Naive B cell (primary cell): ENCODE measurements around the gene ZNF516. TPM values are rescaled to one million over a fixed set of nuclear protein-coding genes. Genes with fewer than 3 reads are reported as not detected.
A peak's percentile ranks its signal among the peaks of the same experiment; 100 is the strongest.

Experiments used
- ATAC-seq, 2 donors: fragments of 150-1000 bp; cut with Tn5 transposase; 2 replicates each; pipeline ENCODE4 v1.10.0; 2021; ENCODE audit warnings: low read depth in 2 of 2, mild to moderate bottlenecking in 2 of 2, moderate library complexity in 2 of 2
- DNase-seq: peaks from one replicate; pipeline ENCODE4 v3.0.0; 2022
- H3K27ac Mint-ChIP-seq, 6 donors: one replicate each; pipeline ENCODE4 v1.8.0; 2020 to 2022; ENCODE audit warnings: mild to moderate bottlenecking in 6 of 6, mixed read lengths in 6 of 6, moderate library complexity in 5 of 6, inconsistent platforms in 2 of 6
- H3K27me3 Mint-ChIP-seq, 3 donors: one replicate each; pipeline ENCODE4 v1.8.0; 2021 to 2022; ENCODE audit warnings: mixed read lengths in 3 of 3, mild to moderate bottlenecking in 1 of 3
- H3K36me3 Mint-ChIP-seq, 2 donors: one replicate each; pipeline ENCODE4 v1.8.0; 2020 to 2022; ENCODE audit warnings: mixed read lengths in 2 of 2, inconsistent platforms in 1 of 2, mild to moderate bottlenecking in 1 of 2
- H3K4me1 Mint-ChIP-seq, 3 donors: one replicate each; pipeline ENCODE4 v1.8.0; 2020 to 2022; ENCODE audit warnings: mixed read lengths in 3 of 3, inconsistent platforms in 1 of 3, mild to moderate bottlenecking in 1 of 3, moderate library complexity in 1 of 3
- H3K4me3 Mint-ChIP-seq, 8 donors: one replicate each; pipeline ENCODE4 v1.8.0; 2020 to 2022; ENCODE audit warnings: mild to moderate bottlenecking in 8 of 8, mixed read lengths in 8 of 8, moderate library complexity in 8 of 8, inconsistent platforms in 2 of 8
- H3K9me3 Mint-ChIP-seq, 7 donors: one replicate each; pipeline ENCODE4 v1.8.0; 2020 to 2022; ENCODE audit warnings: mixed read lengths in 7 of 7, mild to moderate bottlenecking in 5 of 7, inconsistent platforms in 2 of 7, moderate library complexity in 1 of 7
- polyA plus RNA-seq, 6 donors: library from polyadenylated mRNA; unstranded; fragments of 300-500 nt; fragmentation: Illumina TruSeq; gene quantifications; one replicate each; pipeline ENCODE4 v1.2.3, GENCODE V29; 2021; ENCODE audit warnings: low read depth in 6 of 6

ZNF516 gene
- polyA plus RNA-seq, 6 donors from 2014 or later, result 1.7 to 7.5 (median 4.8) TPM

GRCh38 chr18:76441668-76442412 lies 53.2 kb downstream of the ZNF516 start:
- H3K36me3 Mint-ChIP-seq, result peaks cover 14 to 18% of the 10 kb centered on the region in 2 donors
- H3K9me3 Mint-ChIP-seq, result no peaks in the 10 kb centered on the region
- no peak for DNase-seq
- H3K27ac Mint-ChIP-seq, result no peak overlapping the region
- no peak for ATAC-seq
- no peak overlapping the region for H3K4me3 Mint-ChIP-seq
- H3K4me1 Mint-ChIP-seq, result peaks cover 16 to 32% (median 18%) of the 10 kb centered on the region in 3 donors
- H3K27me3 Mint-ChIP-seq, result no peaks in the 10 kb centered on the region

GRCh38 chr18:76441002-76441667 lies 53.9 kb downstream of the ZNF516 start:
- peaks cover 10 to 26% (median 21%) of the 10 kb centered on the region in 3 donors for H3K4me1 Mint-ChIP-seq
- H3K27me3 Mint-ChIP-seq, result no peaks in the 10 kb centered on the region
- H3K4me3 Mint-ChIP-seq, result no peak overlapping the region
- H3K36me3 Mint-ChIP-seq, result peaks cover 15% of the 10 kb centered on the region in 2 donors
- H3K9me3 Mint-ChIP-seq, result no peaks in the 10 kb centered on the region
- ATAC-seq, result no peak
- DNase-seq, result no peak
- no peak overlapping the region for H3K27ac Mint-ChIP-seq

GRCh38 chr18:76437910-76438309 lies 57.1 kb downstream of the ZNF516 start:
- H3K36me3 Mint-ChIP-seq, result peaks cover 22% of the 10 kb centered on the region in 2 donors

GRCh38 chr18:76437011-76437410 lies 58.0 kb downstream of the ZNF516 start:
- DNase-seq, result no peak
- Mint-ChIP-seq H3K27me3 (no peaks in the 10 kb centered on the region), H3K36me3 (peaks cover 22 to 30% of the 10 kb centered on the region in 2 donors), H3K4me3 (no peak overlapping the region), H3K4me1 (peaks cover 18 to 20% (median 18%) of the 10 kb centered on the region in 3 donors), H3K27ac (peak overlapping the region in 2 of 6 donors; percentile 41 to 53), H3K9me3 (no peaks in the 10 kb centered on the region)
- ATAC-seq, result no peak

More at GRCh38 chr18:76437910-76438309, 57.1 kb downstream of the ZNF516 start:
- ATAC-seq, result no peak
- no peak for DNase-seq
- H3K27me3 Mint-ChIP-seq, result no peaks in the 10 kb centered on the region
- peaks cover 10 to 12% (median 11%) of the 10 kb centered on the region in 3 donors for H3K4me1 Mint-ChIP-seq
- no peak overlapping the region for H3K4me3 Mint-ChIP-seq
- H3K9me3 Mint-ChIP-seq, result no peaks in the 10 kb centered on the region
- no peak overlapping the region for H3K27ac Mint-ChIP-seq

GRCh38 chr18:76436342-76436741 lies 58.7 kb downstream of the ZNF516 start:
- Mint-ChIP-seq H3K4me3 (peak overlapping the region in 1 of 8 donors; percentile 26), H3K27ac (peak overlapping the region in 2 of 6 donors; percentile 28 to 86), H3K27me3 (no peaks in the 10 kb centered on the region), H3K4me1 (peaks cover 19 to 25% (median 23%) of the 10 kb centered on the region in 3 donors), H3K36me3 (peaks cover 26 to 31% of the 10 kb centered on the region in 2 donors), H3K9me3 (no peaks in the 10 kb centered on the region)
- no peak for ATAC-seq
- no peak for DNase-seq

GRCh38 chr18:76435316-76435989 lies 59.6 kb downstream of the ZNF516 start:
- H3K27ac Mint-ChIP-seq, result no peak overlapping the region
- H3K27me3 Mint-ChIP-seq, result no peaks in the 10 kb centered on the region
- no peaks in the 10 kb centered on the region for H3K9me3 Mint-ChIP-seq
- no peak overlapping the region for H3K4me3 Mint-ChIP-seq
- H3K36me3 Mint-ChIP-seq, result peaks cover 26 to 27% of the 10 kb centered on the region in 2 donors
- peaks cover 19 to 30% (median 23%) of the 10 kb centered on the region in 3 donors for H3K4me1 Mint-ChIP-seq
- no peak for DNase-seq
- no peak for ATAC-seq

GRCh38 chr18:76434452-76434851 lies 60.6 kb downstream of the ZNF516 start:
- no peak overlapping the region for H3K27ac Mint-ChIP-seq
- DNase-seq (no peak), ATAC-seq (no peak)
- no peaks in the 10 kb centered on the region for H3K9me3 Mint-ChIP-seq
- H3K36me3 Mint-ChIP-seq, result peaks cover 25% of the 10 kb centered on the region in 2 donors
- H3K27me3 Mint-ChIP-seq, result no peaks in the 10 kb centered on the region
- H3K4me3 Mint-ChIP-seq, result no peak overlapping the region
- peaks cover 20 to 30% (median 25%) of the 10 kb centered on the region in 3 donors for H3K4me1 Mint-ChIP-seq

GRCh38 chr18:76433788-76434187 lies 61.3 kb downstream of the ZNF516 start:
- Mint-ChIP-seq H3K4me1 (peaks cover 26 to 33% (median 28%) of the 10 kb centered on the region in 3 donors), H3K9me3 (no peaks in the 10 kb centered on the region), H3K27ac (no peak overlapping the region), H3K4me3 (no peak overlapping the region), H3K27me3 (no peaks in the 10 kb centered on the region), H3K36me3 (peaks cover 18 to 25% of the 10 kb centered on the region in 2 donors)
- no peak for ATAC-seq
- DNase-seq, result no peak

- H3K36me3 Mint-ChIP-seq, result peaks cover 12 to 25% of the 10 kb centered on the region in 2 donors
- no peaks in the 10 kb centered on the region for H3K9me3 Mint-ChIP-seq
- DNase-seq (no peak), ATAC-seq (no peak)
- H3K27me3 Mint-ChIP-seq, result no peaks in the 10 kb centered on the region
- peaks cover 31 to 39% (median 34%) of the 10 kb centered on the region in 3 donors for H3K4me1 Mint-ChIP-seq
- peak overlapping the region in 2 of 8 donors; percentile 6 to 13 for H3K4me3 Mint-ChIP-seq
- peak overlapping the region in 1 of 6 donors; percentile 20 for H3K27ac Mint-ChIP-seq
These were observed 61.9 kb downstream of the ZNF516 start for GRCh38 chr18:76432970-76433767.

- no peak overlapping the region for H3K4me3 Mint-ChIP-seq
- no peaks in the 10 kb centered on the region for H3K9me3 Mint-ChIP-seq
- no peak for DNase-seq
- H3K4me1 Mint-ChIP-seq, result peaks cover 31 to 43% (median 34%) of the 10 kb centered on the region in 3 donors
- no peaks in the 10 kb centered on the region for H3K27me3 Mint-ChIP-seq
- no peak for ATAC-seq
- peaks cover 11 to 22% of the 10 kb centered on the region in 2 donors for H3K36me3 Mint-ChIP-seq
- peak overlapping the region in 3 of 6 donors; percentile 22 to 60 (median 22) for H3K27ac Mint-ChIP-seq
These were observed 62.7 kb downstream of the ZNF516 start for GRCh38 chr18:76432274-76432755.

- H3K4me1 Mint-ChIP-seq, result peaks cover 28 to 41% (median 33%) of the 10 kb centered on the region in 3 donors
- DNase-seq (no peak), ATAC-seq (no peak)
- H3K27me3 Mint-ChIP-seq, result no peaks in the 10 kb centered on the region
- H3K9me3 Mint-ChIP-seq, result no peaks in the 10 kb centered on the region
- no peak overlapping the region for H3K27ac Mint-ChIP-seq
- peaks cover 11 to 16% of the 10 kb centered on the region in 2 donors for H3K36me3 Mint-ChIP-seq
- H3K4me3 Mint-ChIP-seq, result no peak overlapping the region
These were observed 63.4 kb downstream of the ZNF516 start for GRCh38 chr18:76431437-76432273.

- no peak for DNase-seq
- Mint-ChIP-seq H3K27ac (no peak overlapping the region), H3K4me3 (no peak overlapping the region), H3K27me3 (no peaks in the 10 kb centered on the region), H3K4me1 (peaks cover 30 to 41% (median 32%) of the 10 kb centered on the region in 3 donors), H3K9me3 (no peaks in the 10 kb centered on the region), H3K36me3 (peaks cover 11 to 16% of the 10 kb centered on the region in 2 donors)
- no peak for ATAC-seq
These were observed 64.4 kb downstream of the ZNF516 start for GRCh38 chr18:76430636-76431035.
